Measurements from ENCODE around the gene PPIC. TPM values are rescaled to one million over a fixed set of nuclear protein-coding genes. Genes with fewer than 3 reads are reported as not detected.
"Not testable (repeated sequence)": the region's sequence is repeated elsewhere in the genome, so short reads cannot be mapped to it uniquely, and the experiment has no call there.

PPIC gene
- total RNA-seq, 2 experiments from 2014 or later = not detected

DNA sequence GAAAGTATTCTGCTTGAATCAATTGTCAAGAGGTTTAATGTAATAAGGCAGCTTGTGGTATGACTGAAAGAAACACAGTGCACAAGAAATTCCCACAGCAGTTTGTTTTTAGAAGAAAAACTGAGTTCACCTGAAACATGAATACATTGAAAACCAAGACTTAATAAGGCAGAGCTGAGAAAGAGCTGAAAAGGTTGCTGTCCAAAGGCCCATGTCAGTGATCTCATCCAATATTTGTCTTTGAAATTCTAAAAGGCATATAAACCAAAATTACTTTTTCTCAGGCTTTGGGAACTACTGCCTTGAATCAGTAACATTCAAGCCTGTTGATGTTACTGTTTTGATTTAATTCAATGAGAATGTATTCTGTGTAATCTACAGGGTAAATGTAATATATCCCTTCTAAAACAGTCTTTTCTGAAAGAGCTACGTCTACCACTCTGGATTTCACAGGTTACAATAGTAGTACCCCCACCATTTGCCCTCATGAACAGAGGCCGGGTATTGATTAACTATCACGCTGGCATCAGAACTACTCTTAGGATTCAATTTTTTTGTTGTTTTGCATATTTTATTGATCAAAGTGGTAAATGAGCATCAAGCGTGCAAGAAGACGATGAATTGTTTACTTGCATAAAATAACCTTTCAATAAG is 57.8 kb downstream of the PPIC start:
- no peaks in the 10 kb centered on the region for H3K27me3 Mint-ChIP-seq
- no peaks in the 10 kb centered on the region for H3K4me1 Mint-ChIP-seq (ENCODE audit: low read depth)
- Histone ChIP-seq H3K36me3 (ENCODE audit: insufficient read depth, low read length) (no peaks in the 10 kb centered on the region), H3K9me3 (ENCODE audit: control insufficient read depth in 1 of 2, insufficient read depth in 1 of 2, low read length in 2 of 2) (no peaks in the 10 kb centered on the region), H3K4me1 (ENCODE audit: insufficient read depth, low read length) (no peaks in the 10 kb centered on the region), H3K4me3 (ENCODE audit: low read length) (no peak overlapping the region), H3K27ac (ENCODE audit: low read depth in 1 of 2, low read length in 2 of 2) (no peak overlapping the region), H3K27me3 (ENCODE audit: control insufficient read depth in 1 of 2, insufficient read depth in 2 of 2, low read length in 2 of 2) (no peaks in the 10 kb centered on the region)
- ATAC-seq (ENCODE audit: poor library complexity) (no peak), DNase-seq (no peak)
- CTCF ChIA-PET = no interaction called here
- H3K27ac Mint-ChIP-seq = no peak overlapping the region
- intact Hi-C loops (cut with DNase I, micrococcal nuclease) = no loop called here
- no peak for TF ChIP-seq CTCF (IDR thresholded peaks at IDR 0.05)
- POLR2A ChIA-PET = no interaction called here
- H3K4me3 Mint-ChIP-seq = no peak overlapping the region
- H3K36me3 Mint-ChIP-seq (ENCODE audit: low read depth) = no peaks in the 10 kb centered on the region
- H3K9me3 Mint-ChIP-seq = no peaks in the 10 kb centered on the region

GRCh38 chr5:122978068-122978467 is 58.5 kb downstream of the PPIC start:
- no peaks in the 10 kb centered on the region for H3K4me1 ChIP-seq (ENCODE audit: insufficient read depth, low read length)
- no peak overlapping the region for H3K27ac ChIP-seq (ENCODE audit: low read depth in 1 of 2, low read length in 2 of 2)
- Mint-ChIP-seq H3K27ac (no peak overlapping the region), H3K36me3 (ENCODE audit: low read depth) (no peaks in the 10 kb centered on the region), H3K4me1 (ENCODE audit: low read depth) (no peaks in the 10 kb centered on the region), H3K27me3 (no peaks in the 10 kb centered on the region), H3K4me3 (no peak overlapping the region), H3K9me3 (no peaks in the 10 kb centered on the region)
- H3K9me3 ChIP-seq (ENCODE audit: control insufficient read depth in 1 of 2, insufficient read depth in 1 of 2, low read length in 2 of 2) = no peaks in the 10 kb centered on the region
- intact Hi-C loops (cut with DNase I, micrococcal nuclease) = no loop called here
- no peaks in the 10 kb centered on the region for H3K36me3 ChIP-seq (ENCODE audit: insufficient read depth, low read length)
- TF ChIP-seq CTCF (IDR thresholded peaks at IDR 0.05) = no peak
- DNase-seq = no peak
- CTCF ChIA-PET = no interaction called here
- no peaks in the 10 kb centered on the region for H3K27me3 ChIP-seq (ENCODE audit: control insufficient read depth in 1 of 2, insufficient read depth in 2 of 2, low read length in 2 of 2)
- no peak overlapping the region for H3K4me3 ChIP-seq (ENCODE audit: low read length)
- POLR2A ChIA-PET = no interaction called here
- ATAC-seq (ENCODE audit: poor library complexity) = no peak

DNA sequence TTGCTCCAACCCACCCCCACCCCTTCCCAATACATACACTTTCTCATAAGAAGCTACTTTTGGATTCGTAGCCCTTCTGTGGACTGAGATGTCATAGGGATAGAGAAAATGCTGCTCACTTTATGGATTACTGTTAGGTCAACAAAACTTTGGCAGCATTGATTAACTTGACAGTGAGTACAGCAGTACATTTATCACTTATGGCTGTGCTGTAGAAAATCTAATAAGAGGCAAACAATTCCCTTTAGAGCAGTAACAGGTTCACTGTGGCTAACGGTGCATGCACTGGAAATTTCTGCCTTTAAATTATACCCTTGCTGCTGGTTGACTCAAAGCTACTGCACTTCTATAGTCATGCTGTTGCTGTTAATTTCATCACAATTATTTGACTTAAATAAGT is 59.2 kb downstream of the PPIC start:
- Histone ChIP-seq H3K9me3 (ENCODE audit: control insufficient read depth in 1 of 2, insufficient read depth in 1 of 2, low read length in 2 of 2) (no peaks in the 10 kb centered on the region), H3K4me1 (ENCODE audit: insufficient read depth, low read length) (no peaks in the 10 kb centered on the region), H3K36me3 (ENCODE audit: insufficient read depth, low read length) (no peaks in the 10 kb centered on the region), H3K27ac (ENCODE audit: low read depth in 1 of 2, low read length in 2 of 2) (no peak overlapping the region), H3K27me3 (ENCODE audit: control insufficient read depth in 1 of 2, insufficient read depth in 2 of 2, low read length in 2 of 2) (no peaks in the 10 kb centered on the region), H3K4me3 (ENCODE audit: low read length) (no peak overlapping the region)
- CTCF ChIA-PET = no interaction called here
- H3K36me3 Mint-ChIP-seq (ENCODE audit: low read depth) = no peaks in the 10 kb centered on the region
- no peaks in the 10 kb centered on the region for H3K27me3 Mint-ChIP-seq
- DNase-seq (no peak), ATAC-seq (ENCODE audit: poor library complexity) (no peak)
- POLR2A ChIA-PET = no interaction called here
- intact Hi-C loops (cut with DNase I, micrococcal nuclease) = no loop called here
- no peaks in the 10 kb centered on the region for H3K4me1 Mint-ChIP-seq (ENCODE audit: low read depth)
- H3K9me3 Mint-ChIP-seq = no peaks in the 10 kb centered on the region
- no peak for TF ChIP-seq CTCF (IDR thresholded peaks at IDR 0.05)
- H3K4me3 Mint-ChIP-seq = no peak overlapping the region
- H3K27ac Mint-ChIP-seq = no peak overlapping the region

- POLR2A ChIA-PET; H3K27ac Mint-ChIP-seq; DNase-seq; H3K4me3 Mint-ChIP-seq; H3K36me3 ChIP-seq (ENCODE audit: insufficient read depth, low read length); H3K9me3 Mint-ChIP-seq; H3K4me3 ChIP-seq (ENCODE audit: low read length); intact Hi-C loops (cut with DNase I, micrococcal nuclease); H3K27me3 ChIP-seq (ENCODE audit: control insufficient read depth in 1 of 2, insufficient read depth in 2 of 2, low read length in 2 of 2); H3K9me3 ChIP-seq (ENCODE audit: control insufficient read depth in 1 of 2, insufficient read depth in 1 of 2, low read length in 2 of 2); H3K4me1 Mint-ChIP-seq (ENCODE audit: low read depth); ATAC-seq (ENCODE audit: poor library complexity); H3K4me1 ChIP-seq (ENCODE audit: insufficient read depth, low read length); H3K27me3 Mint-ChIP-seq; H3K36me3 Mint-ChIP-seq (ENCODE audit: low read depth); H3K27ac ChIP-seq (ENCODE audit: low read depth in 1 of 2, low read length in 2 of 2); CTCF ChIA-PET: not testable (repeated sequence)
Observed at GRCh38 chr5:122974251-122974650, 62.3 kb downstream of the PPIC start.

DNA sequence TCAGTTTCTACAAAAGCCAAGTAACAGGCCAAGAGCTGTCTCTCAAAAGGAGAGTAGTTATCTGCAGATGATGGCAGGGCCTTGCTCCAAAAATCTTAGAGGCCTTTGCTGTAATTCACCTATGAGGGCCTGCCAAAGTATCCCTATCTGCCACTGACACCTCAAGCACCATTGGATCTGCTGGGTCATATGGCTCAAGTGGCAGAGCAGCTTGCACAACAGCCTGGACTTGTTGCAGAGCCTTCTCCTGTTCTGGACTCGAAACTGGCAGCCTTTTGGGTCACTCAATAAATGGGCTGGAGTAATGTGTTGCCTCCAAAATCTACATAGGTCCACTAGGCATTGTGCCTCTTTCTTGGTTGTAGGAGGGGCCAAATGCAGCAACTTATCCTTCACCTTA is 62.8 kb downstream of the PPIC start:
- POLR2A ChIA-PET; ATAC-seq (ENCODE audit: poor library complexity); H3K9me3 ChIP-seq (ENCODE audit: control insufficient read depth in 1 of 2, insufficient read depth in 1 of 2, low read length in 2 of 2); H3K4me3 Mint-ChIP-seq; H3K4me1 Mint-ChIP-seq (ENCODE audit: low read depth); H3K27ac Mint-ChIP-seq; DNase-seq; H3K27me3 ChIP-seq (ENCODE audit: control insufficient read depth in 1 of 2, insufficient read depth in 2 of 2, low read length in 2 of 2); CTCF ChIA-PET; H3K36me3 Mint-ChIP-seq (ENCODE audit: low read depth); H3K9me3 Mint-ChIP-seq; H3K36me3 ChIP-seq (ENCODE audit: insufficient read depth, low read length); H3K27ac ChIP-seq (ENCODE audit: low read depth in 1 of 2, low read length in 2 of 2); intact Hi-C loops (cut with DNase I, micrococcal nuclease); H3K27me3 Mint-ChIP-seq; H3K4me1 ChIP-seq (ENCODE audit: insufficient read depth, low read length); H3K4me3 ChIP-seq (ENCODE audit: low read length): not testable (repeated sequence)

All from CD4-positive, alpha-beta T cell (primary cell).